Uterus (tissue), 2 donors: Measurements from ENCODE around the gene KDM6B.

ENCODE experiments used
- CTCF ChIP-seq, 4 experiments: fragments of 200-600 bp in 2 of 4; fragments of 450-650 bp in 2 of 4; sonication (generic) in 2 of 4; IDR thresholded peaks; one replicate each; pipeline ENCODE4 v1.5.1; 2016 to 2019; ENCODE audit warnings: antibody characterized with exemption in 4 of 4, mild to moderate bottlenecking in 2 of 4, moderate library complexity in 1 of 4
- POLR2A ChIP-seq, 2 donors: fragments of 450-650 bp; IDR thresholded peaks; one replicate each; pipeline ENCODE4 v1.6.1; 2016; ENCODE audit warnings: antibody characterized with exemption in 2 of 2, mild to moderate bottlenecking in 1 of 2, moderate library complexity in 1 of 2

GRCh38 chr17:7852262-7852670 lies 18.2 kb downstream of the KDM6B start:
- TF ChIP-seq CTCF (IDR thresholded peaks at IDR 0.05) (no peak), POLR2A (IDR thresholded peaks at IDR 0.05) (no peak)
